ENCODE data around the gene PTPN11. TPM values are rescaled to one million over a fixed set of nuclear protein-coding genes. Genes with fewer than 3 reads are reported as not detected.
A peak's percentile ranks its signal among the peaks of the same experiment; 100 is the strongest.

Gene PTPN11
- total and polyA plus RNA-seq, 2 of the 8 experiments (the other 6 are each of a cell fraction or from before 2014, with no cell fraction given): 28.3 to 133 TPM

DNA sequence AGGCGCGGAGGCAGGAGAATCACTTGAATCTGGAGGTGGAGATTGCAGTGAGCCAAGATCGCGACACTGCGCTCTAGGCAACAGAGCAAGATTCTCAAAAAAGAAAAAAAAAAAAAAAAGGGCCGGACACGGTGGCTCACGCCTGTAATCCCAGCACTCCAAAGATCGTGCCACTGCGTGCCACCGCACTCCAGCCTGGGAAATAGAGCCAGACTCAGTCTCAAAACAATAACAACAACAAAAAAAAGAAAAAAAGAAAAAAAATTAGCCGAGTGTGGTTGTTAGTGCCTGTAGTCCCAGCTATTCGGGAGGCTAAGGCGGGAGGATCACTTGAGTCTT lies 8.9 kb upstream of the PTPN11 start:
- H3K56ac ChIP-seq (replicated peaks; ENCODE audit: insufficient read length, low read depth, low read length): no peak overlapping the region
- H3K27me3 ChIP-seq (replicated peaks in 1 of 4; ENCODE audit: control insufficient read depth in 3 of 4, extremely low read depth in 1 of 4, insufficient read depth in 3 of 4, low read length in 3 of 4): no peaks in the 10 kb centered on the region
- no peak overlapping the region for H3K9ac ChIP-seq (replicated peaks in 1 of 4; ENCODE audit: extremely low read depth in 1 of 4, low read depth in 3 of 4, low read length in 3 of 4)
- H3K27ac ChIP-seq (ENCODE audit: low read depth, low read length): no peak overlapping the region
- POLR2A ChIA-PET (ENCODE audit: partially characterized antibody): interaction anchor here (1.3 to 2.0 kb wide), 4 partner anchors 8 to 28 kb away, joined by 3 to 10 read pairs (median 5); partner anchors contain the start of genes HECTD4 and PTPN11
- H2AFZ ChIP-seq (ENCODE audit: low read length): no peak overlapping the region
- H2BK120ac ChIP-seq (replicated peaks; ENCODE audit: low read depth, low read length): no peak overlapping the region
- no peak overlapping the region for H3K4me3 ChIP-seq (ENCODE audit: extremely low read depth in 1 of 4, insufficient read depth in 2 of 4, low read depth in 3 of 4, low read length in 4 of 4)
- peaks cover 0 to 22% of the 10 kb centered on the region in 2 experiments; a peak in 3 of 4 replicates for H3K79me2 ChIP-seq (ENCODE audit: control insufficient read depth in 1 of 2, insufficient read depth in 2 of 2, low read length in 2 of 2)
- no peak overlapping the region for H2BK5ac ChIP-seq (ENCODE audit: low read depth, low read length)
- H3K79me1 ChIP-seq (ENCODE audit: low read depth, low read length): no peaks in the 10 kb centered on the region
- H3K18ac ChIP-seq (ENCODE audit: extremely low read depth, low read length): no peak overlapping the region
- no peak overlapping the region for H2BK15ac ChIP-seq (ENCODE audit: low read length)
- H3K14ac ChIP-seq (ENCODE audit: insufficient read length): no peak overlapping the region
- CTCF ChIA-PET (ENCODE audit: partially characterized antibody): interaction anchor here (0.6 to 1.2 kb wide), 4 partner anchors 14 to 378 kb away, joined by 3 to 4 read pairs (median 3); no protein-coding TSS in a partner anchor
- no peak overlapping the region for H4K8ac ChIP-seq (ENCODE audit: extremely low read depth, insufficient read depth, low read length)
- peaks cover 2% of the 10 kb centered on the region; the same call in 1 of the 2 replicates for H3K23me2 ChIP-seq (ENCODE audit: low read depth, low read length)
- TF ChIP-seq KDM5A (IDR thresholded peaks at IDR 0.05; ENCODE audit: low read length) (no peak), YY1 (IDR thresholded peaks at IDR 0.05; ENCODE audit: low read depth, low read length) (no peak), SIN3A (conservative IDR thresholded peaks at IDR 0.05 in 1 of 2, IDR thresholded peaks at IDR 0.05 in 1 of 2; ENCODE audit: low read depth in 1 of 2, low read length in 2 of 2) (no peak), RAD21 (IDR thresholded peaks at IDR 0.05 in 1 of 2, conservative IDR thresholded peaks at IDR 0.05 in 1 of 2; ENCODE audit: low read depth in 2 of 2, low read length in 2 of 2) (no peak), TAF7 (optimal IDR thresholded peaks at IDR 0.05; ENCODE audit: borderline replicate concordance, low read depth, low read length) (no peak), HDAC6 (IDR thresholded peaks at IDR 0.05; ENCODE audit: low read depth, low read length) (no peak), TEAD4 (IDR thresholded peaks at IDR 0.05; ENCODE audit: low read depth, low read length) (no peak)
- no peak overlapping the region for H2AK5ac ChIP-seq (ENCODE audit: low read depth, low read length)
- H3K4ac ChIP-seq (replicated peaks; ENCODE audit: insufficient read length, low read depth, low read length): no peak overlapping the region
- H3K4me1 ChIP-seq (replicated peaks in 1 of 4; ENCODE audit: control insufficient read depth in 3 of 4, insufficient read depth in 4 of 4, low read length in 3 of 4): no peaks in the 10 kb centered on the region; a peak in 1 of 7 replicates
- no peak overlapping the region for H2BK12ac ChIP-seq (ENCODE audit: low read depth, low read length)
- H2BK20ac ChIP-seq (ENCODE audit: low read length): no peak overlapping the region
- H4K5ac ChIP-seq (ENCODE audit: insufficient read length, low read depth, low read length): no peak overlapping the region
- peaks cover 6% of the 10 kb centered on the region in 2 experiments for H4K20me1 ChIP-seq (replicated peaks in 1 of 2; ENCODE audit: control insufficient read depth in 1 of 2, insufficient read depth in 2 of 2, low read length in 2 of 2)
- 92% methylated on average over 11 of the region's 14 CpGs; no CpG with 5 or more reads in 1 of the 2 experiments for WGBS, 2 experiments (ENCODE audit: extremely low coverage in 1 of 2, insufficient coverage in 1 of 2, insufficient read length in 1 of 2, insufficient replicate concordance in 2 of 2, low coverage in 1 of 2, low lambda C conversion rate in 2 of 2, missing lambda C conversion rate in 1 of 2)
- no peak overlapping the region for H3K23ac ChIP-seq (ENCODE audit: insufficient read length)
- H3K4me2 ChIP-seq (ENCODE audit: insufficient read depth in 1 of 2, low read depth in 2 of 2, low read length in 2 of 2): peak overlapping the region in 1 of 2 experiments; percentile 78; a peak in 1 of 4 replicates
- no peaks in the 10 kb centered on the region for H3K9me3 ChIP-seq (ENCODE audit: insufficient read depth in 2 of 2, low read depth in 1 of 2, low read length in 1 of 2)
- peaks cover 23 to 36% (median 34%) of the 10 kb centered on the region in 4 experiments for H3K36me3 ChIP-seq (ENCODE audit: control insufficient read depth in 2 of 4, insufficient read depth in 4 of 4, low read length in 3 of 4)
- FAIRE-seq (no peak), DNase-seq (ENCODE audit: low read depth in 1 of 2, low spot score in 2 of 2) (no peak)
- H4K91ac ChIP-seq (replicated peaks; ENCODE audit: insufficient read length, low read length): no peak overlapping the region
